ENCODE results near the gene TRIM56. TPM values are rescaled to one million over a fixed set of nuclear protein-coding genes. Genes with fewer than 3 reads are reported as not detected.
"Not testable (repeated sequence)": the region's sequence is repeated elsewhere in the genome, so short reads cannot be mapped to it uniquely, and the experiment has no call there.

Gene TRIM56
- total RNA-seq, 1 donor from 2014 or later: 19.6 TPM

DNA sequence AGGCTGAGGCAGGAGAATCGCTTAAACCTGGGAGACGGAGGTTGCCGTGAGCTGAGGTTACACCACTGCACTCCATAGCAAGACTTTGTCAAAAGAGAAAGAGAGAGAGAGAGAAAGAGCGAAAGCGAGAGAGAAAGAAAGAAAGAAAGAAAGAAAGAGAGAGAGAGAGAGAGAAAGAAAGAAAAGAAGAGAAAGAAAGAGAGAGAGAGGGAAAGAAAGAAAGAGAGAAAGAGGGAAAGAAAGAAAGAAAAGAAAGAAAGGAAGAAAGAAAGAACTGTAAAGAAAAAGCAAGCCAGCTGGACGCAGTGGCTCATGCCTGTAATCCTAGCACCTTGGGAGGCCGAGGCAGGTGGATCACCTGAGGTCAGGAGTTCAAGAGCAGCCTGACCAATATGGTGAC lies 27.9 kb downstream of the TRIM56 start:
- not testable (repeated sequence) for DNase-seq

DNA sequence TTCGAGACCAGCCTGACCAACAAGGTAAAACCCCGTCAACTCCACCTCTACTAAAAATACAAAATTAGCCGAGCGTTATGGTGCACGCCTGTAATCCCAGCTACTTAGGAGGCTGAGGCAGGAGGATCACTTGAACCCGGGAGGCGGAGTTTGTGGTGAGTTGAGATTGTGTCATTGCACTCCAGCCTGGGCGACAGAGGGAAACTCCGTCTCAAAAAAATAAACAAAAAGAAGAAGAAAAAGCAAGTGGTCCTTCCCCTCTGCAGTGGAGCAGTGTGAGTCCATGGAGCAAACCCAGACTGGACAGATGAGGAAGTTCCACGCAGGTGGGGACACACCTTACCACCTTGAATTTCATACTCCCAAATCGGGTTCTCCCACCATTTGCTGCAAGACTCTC lies 28.6 kb downstream of the TRIM56 start:
- no peak for DNase-seq

DNA sequence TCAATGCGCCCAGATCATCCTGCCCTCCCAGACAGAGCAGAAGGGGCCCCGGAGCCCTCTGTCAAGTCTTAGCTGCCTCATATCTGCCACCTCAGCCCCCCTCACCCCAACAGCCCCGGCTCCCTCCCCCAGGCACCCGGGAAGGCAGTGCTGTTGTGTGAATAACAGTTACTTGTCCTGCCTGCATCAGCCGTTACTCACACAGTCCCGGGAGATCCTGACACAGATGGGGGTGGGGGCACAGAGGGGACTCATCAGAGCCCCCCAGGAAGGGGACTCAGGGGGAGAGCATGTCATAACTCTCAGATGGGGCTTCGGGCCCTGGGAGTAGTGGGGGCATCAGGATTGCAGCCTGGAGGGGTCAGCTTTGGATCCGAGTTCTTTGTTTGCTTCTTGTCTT lies 29.2 kb downstream of the TRIM56 start:
- DNase-seq: no peak

DNA sequence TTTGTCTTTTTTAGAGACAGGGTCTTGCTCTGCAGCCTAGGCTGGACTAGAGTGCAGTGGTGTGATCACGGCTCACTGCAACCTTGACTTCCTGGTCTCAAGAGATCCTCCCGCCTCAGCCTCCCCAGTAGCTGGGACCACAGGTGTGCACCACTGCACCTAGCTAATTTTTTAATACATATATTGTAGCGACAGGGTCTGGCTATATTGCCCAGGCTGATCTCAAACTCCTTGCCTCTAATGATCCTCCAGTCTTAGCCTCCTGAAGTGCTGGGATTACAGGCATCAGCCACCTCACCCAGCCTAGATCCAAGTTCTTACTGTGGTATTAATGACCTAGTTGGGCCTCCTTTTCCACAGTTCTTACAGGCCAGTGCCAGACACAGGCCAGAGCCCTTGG lies 29.9 kb downstream of the TRIM56 start:
- no peak for DNase-seq

DNA sequence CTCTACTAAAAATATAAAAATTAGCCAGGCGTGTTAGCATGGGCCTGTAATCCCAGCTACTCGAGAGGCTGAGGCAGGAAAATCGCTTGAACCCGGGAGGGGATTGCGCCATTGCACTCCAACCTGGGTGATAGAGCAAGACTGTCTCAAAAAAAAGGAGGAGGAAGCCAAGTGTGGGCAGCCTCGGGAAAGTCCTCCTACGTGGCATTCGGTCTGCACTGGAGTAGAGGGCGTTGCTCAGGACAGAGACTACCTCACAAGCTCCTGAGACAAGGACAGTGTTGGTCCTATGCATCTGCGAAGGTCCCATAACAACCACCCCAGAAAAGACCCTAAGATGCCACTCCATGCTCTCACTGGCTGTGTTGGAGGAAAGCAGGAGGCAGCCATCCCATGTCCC lies 31.6 kb downstream of the TRIM56 start:
- DNase-seq: peak; percentile 23

DNA sequence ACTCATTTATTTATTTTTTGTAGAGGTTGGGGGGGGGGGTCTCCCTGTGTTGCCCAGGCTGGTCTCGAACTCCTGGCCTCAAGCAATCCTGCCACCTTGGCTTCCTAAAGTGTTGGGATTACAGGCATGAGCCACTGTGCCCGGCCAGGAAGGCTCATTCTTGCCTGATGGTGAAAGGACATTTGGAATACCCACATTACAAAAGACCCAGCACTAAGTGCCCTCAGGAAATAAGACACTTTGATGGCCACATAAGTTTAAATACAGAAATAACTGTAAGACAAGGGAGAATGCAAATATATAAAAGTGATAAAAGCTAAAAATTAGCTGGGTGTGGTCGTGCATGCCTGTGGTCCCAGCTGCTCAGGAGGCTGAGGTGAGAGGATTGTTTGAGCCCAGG lies 33.6 kb downstream of the TRIM56 start:
- no peak for DNase-seq

DNA sequence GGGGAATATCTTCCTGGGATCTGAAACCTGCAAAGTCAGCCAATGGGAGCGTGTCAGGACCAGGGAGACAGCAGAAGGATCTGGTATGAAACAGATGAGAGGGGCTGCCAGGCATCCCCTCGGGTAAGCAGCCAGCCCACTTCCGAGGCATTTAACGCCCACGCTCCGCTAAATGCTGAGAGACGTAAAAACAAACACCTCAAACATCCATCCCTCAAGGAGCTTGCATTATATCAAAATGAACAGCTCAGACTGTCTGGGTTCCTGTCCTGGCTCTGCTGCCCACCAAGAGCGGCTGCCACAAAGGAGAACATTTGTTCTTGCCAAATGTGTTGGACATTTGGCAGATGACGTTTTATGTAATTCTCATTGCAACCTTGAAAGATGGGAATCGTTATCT lies 34.6 kb downstream of the TRIM56 start:
- DNase-seq: peak; percentile 39

DNA sequence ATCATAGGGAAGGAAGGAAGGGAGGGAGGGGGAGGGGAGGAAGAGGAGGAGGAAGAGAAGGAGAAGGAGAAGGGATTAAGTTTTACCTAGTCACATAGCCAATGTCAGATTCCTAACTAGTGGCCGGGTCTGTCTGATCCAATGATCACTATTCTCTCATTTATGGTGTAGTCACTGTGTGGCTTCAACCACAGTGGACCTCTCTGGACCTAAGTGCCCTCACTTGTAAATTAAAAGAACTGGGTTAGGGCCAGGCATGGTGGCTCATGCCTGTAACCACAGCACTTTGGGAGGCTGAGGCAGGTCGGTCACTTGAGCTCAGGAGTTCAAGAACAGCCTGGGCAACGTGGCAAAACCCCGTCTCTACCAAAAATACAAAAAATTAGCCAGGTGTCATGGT lies 35.0 kb downstream of the TRIM56 start:
- no peak for DNase-seq

DNA sequence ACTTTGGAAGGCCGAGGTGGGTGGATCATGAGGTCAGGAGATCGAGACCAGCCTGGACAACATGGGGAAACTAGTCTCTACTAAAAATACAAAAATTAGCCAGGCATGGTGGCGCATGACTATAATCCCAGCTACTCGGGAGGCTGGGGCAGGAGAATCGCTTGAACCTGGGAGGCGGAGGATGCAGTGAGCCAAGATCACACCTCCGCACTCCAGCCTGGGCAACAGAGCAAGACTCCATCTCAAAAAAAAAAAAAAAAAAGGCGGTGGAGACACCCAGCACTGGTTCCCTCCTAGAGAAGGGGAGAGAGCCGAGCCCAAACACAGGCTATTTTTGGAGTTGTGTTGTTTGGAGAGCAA lies 36.3 kb downstream of the TRIM56 start:
- not testable (repeated sequence) for DNase-seq

DNA sequence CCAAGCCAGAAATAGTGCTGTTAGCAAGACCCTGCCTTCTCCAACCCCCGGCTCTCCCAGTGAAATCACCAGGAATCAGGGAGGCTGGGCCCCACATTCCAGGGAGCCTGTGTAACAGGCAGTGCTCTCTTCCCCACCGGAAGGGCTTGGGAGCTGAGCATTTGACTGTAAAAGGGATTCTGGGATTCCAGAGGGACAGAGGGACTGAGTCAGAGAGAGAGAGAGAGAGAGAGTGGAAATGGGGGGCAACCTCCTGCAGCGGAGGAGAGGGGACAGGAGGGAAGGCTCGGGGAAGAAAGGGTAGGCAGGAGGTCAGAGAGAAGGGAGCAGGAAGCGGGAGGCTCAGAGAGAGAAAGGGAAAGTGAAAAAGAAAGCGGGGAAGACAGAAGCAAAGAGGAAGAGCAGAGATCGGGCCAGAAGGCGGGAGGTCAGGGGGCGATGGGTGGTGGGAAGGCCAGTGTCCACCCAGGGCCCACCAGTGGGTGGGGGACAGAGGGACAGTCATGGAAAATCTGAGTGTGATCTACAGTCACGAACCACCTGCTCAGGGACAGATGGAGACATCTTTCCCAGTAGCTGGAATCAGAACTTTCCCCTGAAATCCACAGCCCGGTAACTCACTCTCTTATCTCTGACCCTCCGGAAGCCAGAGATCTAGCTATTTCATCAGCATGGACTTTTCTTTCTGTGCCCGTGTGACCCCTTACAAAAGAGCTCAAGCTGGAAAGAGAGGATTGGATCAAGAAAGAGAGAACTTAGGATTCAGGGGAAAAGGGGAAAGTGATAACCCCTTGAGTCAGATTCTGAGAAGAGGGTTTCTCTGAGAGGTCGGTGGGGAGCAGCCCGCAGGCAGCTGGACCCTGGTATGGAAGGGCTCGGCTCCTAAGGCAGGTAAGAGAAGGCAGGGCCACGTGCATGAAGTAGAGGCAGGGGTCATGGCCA lies 37.0 kb downstream of the TRIM56 start:
- peak; percentile 97 for DNase-seq

DNA sequence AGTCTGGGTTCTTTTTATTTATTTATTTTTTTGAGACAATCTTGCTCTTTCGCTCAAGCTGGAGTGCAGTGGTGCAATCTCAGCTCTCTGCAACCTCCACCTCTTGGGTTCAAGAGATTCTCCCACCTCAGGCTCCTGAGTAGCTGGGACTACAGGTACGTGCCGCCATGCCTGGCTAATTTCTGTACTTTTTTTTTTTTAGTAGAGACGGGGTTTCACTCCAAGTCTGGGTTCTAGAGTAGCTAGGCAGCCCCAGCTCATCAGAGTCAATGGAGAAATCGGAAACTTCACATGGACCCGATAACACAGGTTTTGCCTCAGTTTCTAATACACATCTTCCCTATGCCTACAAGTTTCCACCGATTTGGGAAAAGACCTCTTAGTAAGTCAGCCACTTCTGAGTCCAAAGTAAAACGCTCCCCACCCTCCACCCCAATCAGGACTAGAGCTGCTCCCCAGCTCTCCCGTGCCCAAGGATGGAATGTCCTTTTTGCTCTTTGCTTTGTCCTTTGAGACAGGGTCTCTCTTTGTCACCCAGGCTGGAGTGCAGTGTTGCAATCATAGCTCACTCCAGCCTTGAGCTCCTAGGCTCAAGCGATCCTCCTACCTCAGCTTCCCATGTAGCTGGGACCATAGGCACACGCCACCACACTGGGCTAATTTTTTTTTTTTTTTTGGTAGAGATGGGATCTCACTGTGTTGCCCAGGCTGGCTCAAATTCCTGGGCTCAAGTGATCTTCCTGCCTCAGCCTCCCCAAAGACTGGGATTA lies 37.8 kb downstream of the TRIM56 start:
- no peak for DNase-seq

DNA sequence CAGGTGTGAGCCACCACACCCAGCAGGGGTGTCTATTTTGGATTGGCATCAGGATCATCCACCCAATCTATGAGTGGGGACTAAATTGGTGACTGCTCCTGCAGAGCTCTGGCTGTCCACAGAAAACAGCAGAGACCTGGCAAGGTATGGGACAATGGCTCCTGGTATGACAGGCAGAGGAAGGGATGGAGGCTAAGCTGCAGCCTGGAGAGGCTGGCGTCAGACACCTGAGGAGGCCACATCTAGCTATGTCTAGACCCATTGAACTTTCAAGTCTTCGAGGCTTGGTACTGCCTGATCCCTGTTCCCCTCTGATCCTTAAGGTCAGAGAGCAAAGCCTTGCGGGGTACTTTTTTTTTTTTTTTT lies 38.4 kb downstream of the TRIM56 start:
- no peak for DNase-seq

DNA sequence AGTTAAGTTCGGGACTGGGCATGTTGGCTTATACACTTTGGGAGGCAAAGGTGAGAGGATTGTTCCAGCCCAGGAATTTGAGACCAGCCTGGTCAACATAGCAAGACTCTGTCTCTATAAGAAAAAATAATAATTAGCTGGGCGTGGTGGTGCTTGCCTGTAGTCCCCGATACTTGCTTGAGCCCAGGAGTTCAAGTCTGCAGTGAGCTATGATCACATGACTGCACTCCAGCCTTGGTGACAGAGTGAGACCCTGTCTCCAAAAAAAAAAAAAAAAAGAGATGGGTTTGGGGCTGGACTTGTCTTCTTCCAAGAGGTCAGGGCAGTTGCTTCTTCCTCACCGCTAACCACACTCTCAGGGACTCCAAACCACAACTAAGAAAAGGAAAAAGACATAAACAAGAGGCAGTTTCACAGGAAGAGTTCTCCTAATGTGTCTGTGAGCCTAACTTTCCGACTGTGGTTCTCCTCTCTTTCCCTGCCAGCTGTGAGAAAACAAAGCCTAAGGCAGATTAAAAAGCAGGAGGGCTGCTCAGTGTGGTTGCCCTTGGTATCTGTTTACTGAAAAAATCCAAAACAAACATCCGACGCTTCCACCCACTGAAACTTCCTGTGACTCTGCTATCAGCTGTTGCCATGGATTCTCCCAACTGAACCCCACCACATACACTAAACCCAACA lies 39.2 kb downstream of the TRIM56 start:
- peak; percentile 89 for DNase-seq

DNA sequence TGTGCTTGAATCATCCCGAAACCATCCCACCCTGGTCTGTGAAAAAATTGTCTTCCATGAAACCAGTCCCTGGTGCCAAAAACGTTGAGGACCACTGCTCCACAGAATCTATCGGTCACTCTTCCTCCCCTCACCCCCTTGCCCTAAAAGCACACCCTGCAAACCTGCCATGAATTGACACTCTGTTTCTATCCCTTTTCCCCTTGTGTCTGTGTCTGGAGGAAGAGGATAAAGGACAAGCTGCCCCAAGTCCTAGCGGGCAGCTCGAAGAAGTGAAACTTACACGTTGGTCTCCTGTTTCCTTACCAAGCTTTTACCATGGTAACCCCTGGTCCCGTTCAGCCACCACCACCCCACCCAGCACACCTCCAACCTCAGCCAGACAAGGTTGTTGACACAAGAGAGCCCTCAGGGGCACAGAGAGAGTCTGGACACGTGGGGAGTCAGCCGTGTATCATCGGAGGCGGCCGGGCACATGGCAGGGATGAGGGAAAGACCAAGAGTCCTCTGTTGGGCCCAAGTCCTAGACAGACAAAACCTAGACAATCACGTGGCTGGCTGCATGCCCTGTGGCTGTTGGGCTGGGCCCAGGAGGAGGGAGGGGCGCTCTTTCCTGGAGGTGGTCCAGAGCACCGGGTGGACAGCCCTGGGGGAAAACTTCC lies 40.8 kb downstream of the TRIM56 start:
- DNase-seq: peak; percentile 91

DNA sequence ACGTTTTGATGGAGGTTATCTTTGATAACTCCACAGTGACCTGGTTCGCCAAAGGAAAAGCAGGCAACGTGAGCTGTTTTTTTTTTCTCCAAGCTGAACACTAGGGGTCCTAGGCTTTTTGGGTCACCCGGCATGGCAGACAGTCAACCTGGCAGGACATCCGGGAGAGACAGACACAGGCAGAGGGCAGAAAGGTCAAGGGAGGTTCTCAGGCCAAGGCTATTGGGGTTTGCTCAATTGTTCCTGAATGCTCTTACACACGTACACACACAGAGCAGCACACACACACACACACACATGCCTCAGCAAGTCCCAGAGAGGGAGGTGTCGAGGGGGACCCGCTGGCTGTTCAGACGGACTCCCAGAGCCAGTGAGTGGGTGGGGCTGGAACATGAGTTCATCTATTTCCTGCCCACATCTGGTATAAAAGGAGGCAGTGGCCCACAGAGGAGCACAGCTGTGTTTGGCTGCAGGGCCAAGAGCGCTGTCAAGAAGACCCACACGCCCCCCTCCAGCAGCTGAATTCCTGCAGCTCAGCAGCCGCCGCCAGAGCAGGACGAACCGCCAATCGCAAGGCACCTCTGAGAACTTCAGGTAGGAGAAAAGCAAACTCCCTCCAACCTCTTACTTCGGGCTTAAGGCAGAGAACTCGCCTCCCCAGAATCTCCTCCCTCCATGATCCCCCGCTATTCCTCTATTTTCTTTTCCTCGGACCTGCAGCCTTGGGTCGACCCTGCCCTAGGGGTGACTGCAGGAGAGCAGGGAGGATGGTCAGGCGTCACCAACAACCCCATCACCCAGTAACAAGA lies 41.6 kb downstream of the TRIM56 start, which contains the start of gene SERPINE1:
TSS of gene SERPINE1 (plus strand) at position 454 of the 809 bp plus-strand sequence. CDS start 1,290 bp downstream, outside the sequence.
- peak; percentile 100 for DNase-seq

DNA sequence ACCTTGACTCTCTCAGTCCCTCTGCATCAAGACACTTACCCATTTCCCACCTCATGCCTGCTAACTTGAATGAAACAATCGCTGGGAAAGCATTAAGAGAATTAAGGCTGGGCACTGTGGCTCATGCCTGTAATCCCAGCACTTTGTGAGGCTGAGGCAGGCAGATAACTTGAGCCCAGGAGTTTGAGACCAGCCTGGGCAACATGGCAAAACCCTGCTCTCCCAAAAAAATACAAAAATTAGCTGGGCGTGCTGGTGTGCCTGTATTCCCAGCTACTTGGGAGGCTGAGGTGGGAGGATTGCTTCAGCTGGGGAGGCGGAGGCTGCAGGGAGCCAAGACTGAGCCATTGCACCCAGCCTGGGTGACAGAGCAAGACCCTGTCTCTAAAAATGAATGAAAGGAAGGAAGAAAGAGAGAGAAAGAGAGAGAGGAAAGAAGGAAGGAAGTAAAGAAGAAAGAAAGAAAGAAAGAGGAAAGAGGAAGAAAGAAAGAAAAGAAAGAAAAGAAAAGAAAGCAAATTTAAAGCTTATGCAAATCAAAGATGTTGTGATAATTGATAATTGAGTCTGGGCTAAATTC lies 42.3 kb downstream of the TRIM56 start:
- no peak for DNase-seq

DNA sequence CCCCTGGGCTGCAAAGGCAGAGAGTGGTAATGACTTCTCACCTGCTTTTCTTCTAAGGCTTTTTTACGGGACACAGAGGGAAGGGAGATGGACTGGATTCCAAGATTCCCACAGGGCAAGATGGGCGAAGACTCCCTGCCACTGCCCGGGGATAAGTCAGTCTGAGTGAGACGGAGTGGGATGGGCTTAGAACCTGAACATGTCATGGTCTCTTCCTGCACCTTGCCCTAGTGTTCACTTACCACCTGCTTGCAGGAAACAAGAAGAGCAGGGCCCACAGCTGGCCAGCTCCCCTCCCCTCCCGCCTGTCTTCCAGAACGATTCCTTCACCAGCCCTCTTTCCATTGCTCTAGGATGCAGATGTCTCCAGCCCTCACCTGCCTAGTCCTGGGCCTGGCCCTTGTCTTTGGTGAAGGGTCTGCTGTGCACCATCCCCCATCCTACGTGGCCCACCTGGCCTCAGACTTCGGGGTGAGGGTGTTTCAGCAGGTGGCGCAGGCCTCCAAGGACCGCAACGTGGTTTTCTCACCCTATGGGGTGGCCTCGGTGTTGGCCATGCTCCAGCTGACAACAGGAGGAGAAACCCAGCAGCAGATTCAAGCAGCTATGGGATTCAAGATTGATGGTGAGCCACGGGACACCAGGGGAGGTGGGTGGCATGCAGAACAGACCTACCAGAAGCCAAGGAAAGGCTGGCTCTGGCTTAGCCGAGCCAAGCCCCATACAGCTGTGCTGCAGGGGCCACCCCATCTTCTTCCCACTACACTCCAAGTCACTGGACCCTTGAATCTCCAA lies 43.0 kb downstream of the TRIM56 start:
- peak; percentile 55 for DNase-seq

DNA sequence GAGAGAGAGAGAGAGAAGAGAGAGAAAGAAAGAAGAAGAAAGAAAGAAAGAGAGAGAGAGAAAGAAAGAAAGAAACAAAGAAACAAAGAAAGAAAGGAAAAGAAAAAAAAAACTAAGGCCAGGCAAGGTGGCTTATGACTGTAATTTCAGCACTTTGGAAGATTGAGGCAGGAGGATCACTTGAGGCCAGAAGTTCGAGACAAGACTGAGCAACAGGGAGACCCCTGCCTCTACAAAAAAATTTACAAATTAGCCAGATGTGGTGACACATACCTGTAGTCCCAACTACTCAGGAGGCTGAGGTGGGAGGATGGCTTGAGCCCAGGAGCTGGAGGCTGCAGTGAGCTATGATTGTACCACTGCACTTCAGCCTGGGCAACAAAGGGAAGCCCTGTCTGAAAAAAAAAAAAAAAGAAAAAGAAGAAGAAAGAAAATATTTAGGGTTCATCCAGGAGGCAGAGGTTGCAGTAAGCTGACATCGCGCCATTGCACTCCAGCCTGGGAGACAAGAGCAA lies 44.4 kb downstream of the TRIM56 start:
- no peak for DNase-seq

DNA sequence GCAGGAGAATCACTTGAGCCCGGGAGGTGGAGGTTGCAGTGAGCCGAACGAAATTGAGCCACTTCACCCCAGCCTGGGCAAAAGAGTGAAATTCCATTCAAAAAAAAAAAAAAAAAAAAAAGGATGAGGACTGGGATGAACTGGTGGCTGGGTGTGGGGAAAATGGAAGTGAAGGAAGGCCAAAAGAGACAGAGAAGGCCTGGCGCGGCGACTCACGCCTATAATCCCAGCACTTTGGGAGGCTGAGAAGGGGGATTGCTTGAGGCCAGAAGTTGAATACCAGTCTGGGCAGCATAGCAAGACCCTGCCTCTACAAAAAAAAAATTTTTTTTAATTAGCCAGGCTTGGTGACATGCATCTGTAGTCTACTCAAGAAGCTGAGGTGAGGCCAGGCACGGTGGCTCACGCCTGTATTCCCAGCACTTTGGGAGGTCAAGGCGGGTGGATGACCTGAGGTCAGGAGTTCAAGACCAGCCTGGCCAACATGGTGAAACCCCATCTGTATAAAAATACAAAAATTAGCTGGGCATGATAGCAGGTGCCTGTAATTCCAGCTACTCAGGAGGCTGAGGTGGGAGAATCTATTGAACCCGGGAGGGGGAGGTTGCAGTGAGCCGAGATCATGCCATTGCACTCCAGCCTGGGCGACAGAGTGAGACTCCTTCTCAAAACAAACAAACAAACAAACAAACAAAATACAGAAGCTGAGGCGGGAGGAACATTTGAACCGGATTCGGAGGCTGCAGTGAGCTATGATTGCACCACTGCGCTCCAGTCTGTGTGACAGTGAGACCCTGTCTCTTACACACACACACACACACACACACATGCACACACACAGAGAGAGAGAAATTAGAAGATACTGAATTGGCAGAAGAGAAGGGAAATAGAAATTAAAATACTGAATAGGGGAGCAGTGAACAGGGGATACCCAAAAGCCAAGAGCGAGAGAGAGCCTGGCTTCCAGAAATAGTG lies 47.6 kb downstream of the TRIM56 start:
- DNase-seq: not testable (repeated sequence)

Data from dermis blood vessel endothelial cell (primary cell).